ENCODE measurements around the gene SELE. TPM values are rescaled to one million over a fixed set of nuclear protein-coding genes. Genes with fewer than 3 reads are reported as not detected.

SELE gene
- total and polyA plus RNA-seq, 2 of the 4 experiments (the other 2 are of a cell fraction): not detected

DNA sequence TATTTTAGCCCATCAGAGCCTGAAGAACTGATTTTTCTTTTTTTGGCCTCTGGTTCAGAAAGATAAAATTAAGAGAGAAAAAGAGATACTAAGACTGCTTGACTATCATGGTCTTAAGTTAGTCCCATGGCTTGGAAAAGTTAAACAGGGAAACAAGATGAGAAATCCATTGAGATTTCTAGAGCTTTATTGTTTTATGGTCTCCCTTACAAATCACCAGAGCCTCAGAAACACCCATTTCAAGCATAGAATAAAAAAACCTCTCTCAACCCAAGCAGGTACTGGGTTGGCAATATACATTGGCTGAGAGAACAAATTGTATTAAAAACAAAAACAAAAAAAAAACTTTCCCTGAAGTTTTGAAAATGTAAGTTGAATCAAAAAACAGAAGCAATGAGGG is 3.9 kb downstream of the SELE start:
- Histone ChIP-seq H3K4me1 (ENCODE audit: control insufficient read depth, insufficient read depth, low read length) (no peaks in the 10 kb centered on the region), H2AK9ac (replicated peaks; ENCODE audit: low read depth, low read length, poor library complexity) (no peak overlapping the region), H3K27me3 (ENCODE audit: control insufficient read depth, insufficient read depth, low read length) (peaks cover 2% of the 10 kb centered on the region), H2BK5ac (ENCODE audit: low read depth, low read length, poor library complexity, severe bottlenecking) (no peak overlapping the region), H4K5ac (ENCODE audit: low read depth, low read length) (no peak overlapping the region), H3K9me1 (ENCODE audit: insufficient read depth, low read length) (no peaks in the 10 kb centered on the region), H3K23ac (ENCODE audit: low read depth, low read length) (no peak overlapping the region), H3K36me3 (ENCODE audit: control insufficient read depth, insufficient read depth, low read length) (no peaks in the 10 kb centered on the region), H3K4me3 (ENCODE audit: insufficient read depth, low read depth, low read length) (no peak overlapping the region), H2AK5ac (ENCODE audit: low read depth, low read length) (no peak overlapping the region), H3K27ac (ENCODE audit: insufficient read depth, low read length) (no peak overlapping the region), H3K4ac (ENCODE audit: low read depth, low read length) (no peak overlapping the region), H3K14ac (replicated peaks; ENCODE audit: low read depth, low read length) (no peak overlapping the region), H2BK20ac (ENCODE audit: low read depth, low read length) (no peak overlapping the region), H3K56ac (ENCODE audit: extremely low read depth, insufficient read depth, low read length) (no peak overlapping the region), H2BK15ac (ENCODE audit: low read depth, low read length) (no peak overlapping the region), H4K91ac (ENCODE audit: insufficient read depth, low read depth, low read length) (no peak overlapping the region), H2AFZ (replicated peaks; ENCODE audit: low read length, poor library complexity) (no peak overlapping the region), H3K18ac (ENCODE audit: low read depth, low read length) (no peak overlapping the region), H3K9me3 (ENCODE audit: control insufficient read depth, insufficient read depth, low read length) (no peaks in the 10 kb centered on the region), H3K4me2 (ENCODE audit: low read depth, low read length) (no peak overlapping the region), H4K8ac (ENCODE audit: low read depth in 2 of 2, low read length in 2 of 2) (no peak overlapping the region), H3K79me1 (ENCODE audit: low read depth in 1 of 2, low read length in 2 of 2) (no peaks in the 10 kb centered on the region), H2BK120ac (ENCODE audit: low read depth, low read length) (no peak overlapping the region), H4K20me1 (ENCODE audit: insufficient read depth, low read length) (no peaks in the 10 kb centered on the region), H3K9ac (ENCODE audit: low read depth, low read length) (no peak overlapping the region)
- dilution Hi-C loops (cut with HindIII; ENCODE audit: low sequenced_read_pairs, unreplicated experiment) (no loop called here), in situ Hi-C loops (cut with MboI; ENCODE audit: low sequenced_read_pairs) (no loop called here), intact Hi-C loops (cut with micrococcal nuclease) (no loop called here)
- TF ChIP-seq RCOR1 (IDR thresholded peaks at IDR 0.05; ENCODE audit: insufficient replicate concordance, low read length): no peak
- TF ChIP-seq FOS (IDR thresholded peaks at IDR 0.05; ENCODE audit: low read depth, low read length): no peak
- no peak for TF ChIP-seq POLR2A (IDR thresholded peaks at IDR 0.05; ENCODE audit: low read depth, low read length)
- TF ChIP-seq MAZ (IDR thresholded peaks at IDR 0.05; ENCODE audit: borderline replicate concordance, low read depth, low read length): no peak
- TF ChIP-seq SMC3 (IDR thresholded peaks at IDR 0.05; ENCODE audit: low read depth, low read length): no peak
- TF ChIP-seq CTCF (conservative IDR thresholded peaks at IDR 0.05; ENCODE audit: low read depth, low read length): no peak
- no peak for TF ChIP-seq BHLHE40 (IDR thresholded peaks at IDR 0.05; ENCODE audit: low read depth, low read length)
- TF ChIP-seq, protein P1, sequence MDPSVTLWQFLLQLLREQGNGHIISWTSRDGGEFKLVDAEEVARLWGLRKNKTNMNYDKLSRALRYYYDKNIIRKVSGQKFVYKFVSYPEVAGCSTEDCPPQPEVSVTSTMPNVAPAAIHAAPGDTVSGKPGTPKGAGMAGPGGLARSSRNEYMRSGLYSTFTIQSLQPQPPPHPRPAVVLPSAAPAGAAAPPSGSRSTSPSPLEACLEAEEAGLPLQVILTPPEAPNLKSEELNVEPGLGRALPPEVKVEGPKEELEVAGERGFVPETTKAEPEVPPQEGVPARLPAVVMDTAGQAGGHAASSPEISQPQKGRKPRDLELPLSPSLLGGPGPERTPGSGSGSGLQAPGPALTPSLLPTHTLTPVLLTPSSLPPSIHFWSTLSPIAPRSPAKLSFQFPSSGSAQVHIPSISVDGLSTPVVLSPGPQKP (IDR thresholded peaks at IDR 0.05; ENCODE audit: borderline replicate concordance, low read depth, low read length): no peak
- TF ChIP-seq RAD21 (IDR thresholded peaks at IDR 0.05; ENCODE audit: low read length): no peak
- TF ChIP-seq RFX5 (IDR thresholded peaks at IDR 0.05; ENCODE audit: low read depth, low read length): no peak
- TF ChIP-seq MAFK (IDR thresholded peaks at IDR 0.05; ENCODE audit: low read depth, low read length): no peak
- TF ChIP-seq MXI1 (IDR thresholded peaks at IDR 0.05; ENCODE audit: borderline replicate concordance, low read depth, low read length): no peak
- ATAC-seq (ENCODE audit: low read depth): no peak
- no peak for DNase-seq
- POLR2A ChIA-PET (ENCODE audit: unreplicated experiment): no interaction called here
- BruUV-seq (replicated peaks): no TSS peak
- CTCF ChIA-PET: no interaction called here

All from IMR-90 (cell line).